B cell (primary cell): Measurements from ENCODE around the gene FAM131C.

Source experiments
- CTCF ChIP-seq: fragments of 200-600 bp; IDR thresholded peaks from one replicate; pipeline ENCODE4 v1.8.0; 2022; ENCODE audit warnings: antibody characterized with exemption, mild to moderate bottlenecking
- EZH2 ChIP-seq: IDR thresholded peaks from 2 replicates; pipeline ENCODE4 v1.6.1; 2012; ENCODE audit warnings: borderline replicate concordance, low read depth, mild to moderate bottlenecking, moderate library complexity, low read length; ENCODE audit not compliant: insufficient read depth, poor library complexity, severe bottlenecking

DNA sequence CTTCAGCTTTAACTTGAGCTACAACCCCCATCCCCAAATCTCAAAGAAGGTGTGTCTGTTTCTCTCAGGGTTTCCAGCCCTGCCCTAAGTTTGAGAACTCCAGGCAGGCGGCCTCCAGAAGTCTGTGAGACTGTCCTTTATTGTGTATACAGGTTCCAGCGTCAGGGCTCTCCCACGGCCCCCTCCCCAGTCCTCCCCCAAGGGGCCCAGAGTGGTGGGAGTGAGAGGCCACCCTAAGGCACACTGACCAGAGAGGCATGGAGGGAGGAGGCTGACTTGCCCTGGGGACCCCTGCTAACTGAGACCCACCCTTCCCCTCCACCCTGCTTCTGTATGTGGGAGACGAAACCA, 59.6 kb downstream of the FAM131C start:
- TF ChIP-seq CTCF, result no peak
- no peak for TF ChIP-seq EZH2
